SKM-1 (cell line): ENCODE measurements around the gene ANKUB1.

Source experiments
- DNase-seq: peaks from one replicate; lab custom pipeline; 2025; ENCODE audit not compliant: unreplicated experiment; lab: John Stamatoyannopoulos, UW

The ANKUB1 gene

GRCh38 chr3:149713730-149714654, 78.4 kb downstream of the ANKUB1 start:
- DNase-seq = no peak
